BLaER1 (cell line): ENCODE measurements around the gene NUDCD3.
"Not testable (repeated sequence)": the region's sequence is repeated elsewhere in the genome, so short reads cannot be mapped to it uniquely, and the experiment has no call there.

Experiments
- H3K27ac ChIP-seq: shearing (Covaris generic); formaldehyde crosslinking; 2 replicates; pipeline ENCODE4 v1.8.1; 2022
- H3K27me3 ChIP-seq: shearing (Covaris generic); formaldehyde crosslinking; 2 replicates; pipeline ENCODE4 v1.8.1; 2022
- H3K36me3 ChIP-seq: shearing (Covaris generic); formaldehyde crosslinking; 2 replicates; pipeline ENCODE4 v1.8.1; 2022
- H3K4me1 ChIP-seq: shearing (Covaris generic); formaldehyde crosslinking; 2 replicates; pipeline ENCODE4 v1.8.1; 2022
- H3K4me2 ChIP-seq: shearing (Covaris generic); formaldehyde crosslinking; 2 replicates; pipeline ENCODE4 v1.8.1; 2022
- H3K4me3 ChIP-seq: shearing (Covaris generic); formaldehyde crosslinking; 2 replicates; pipeline ENCODE4 v1.8.1; 2022
- H3K9ac ChIP-seq: shearing (Covaris generic); formaldehyde crosslinking; 2 replicates; pipeline ENCODE4 v1.8.1; 2022
- H3K9me3 ChIP-seq: shearing (Covaris generic); formaldehyde crosslinking; 2 replicates; pipeline ENCODE4 v1.8.1; 2022
- H4K20me1 ChIP-seq: shearing (Covaris generic); formaldehyde crosslinking; 2 replicates; pipeline ENCODE4 v1.8.1; 2022
- Cebpa-rat ChIP-seq: shearing (Covaris generic); IDR thresholded peaks from 2 replicates; pipeline ENCODE4 v1.8.1; 2022

The NUDCD3 gene

DNA sequence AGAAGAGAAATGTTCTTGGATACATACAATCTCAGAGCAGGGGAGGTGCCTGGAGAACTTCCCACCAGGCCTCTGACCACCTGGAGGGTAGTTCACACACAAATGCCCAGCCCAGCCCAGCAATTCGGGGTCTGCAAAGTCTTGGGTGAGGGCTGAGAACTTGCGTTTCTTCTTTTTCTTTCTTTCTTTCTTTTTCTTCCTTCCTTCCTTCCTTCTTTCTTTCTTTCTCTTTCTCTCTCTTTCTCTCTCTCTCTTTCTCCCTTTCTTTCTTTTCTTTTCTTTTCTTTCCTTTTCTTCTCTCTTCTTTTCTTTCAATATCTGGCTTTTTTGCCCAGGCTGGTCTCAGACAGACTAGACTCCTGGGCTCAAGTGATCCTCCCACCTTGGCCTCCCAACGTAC, 28.3 kb upstream of the NUDCD3 start:
- Histone ChIP-seq H3K4me1 (no peaks in the 10 kb centered on the region), H3K27me3 (no peaks in the 10 kb centered on the region), H3K9me3 (peaks cover 2% of the 10 kb centered on the region; the same call in 1 of the 2 replicates), H3K4me2 (no peak overlapping the region), H3K4me3 (no peak overlapping the region), H3K36me3 (no peaks in the 10 kb centered on the region), H3K9ac (no peak overlapping the region), H4K20me1 (no peaks in the 10 kb centered on the region), H3K27ac (no peak overlapping the region)
- TF ChIP-seq Cebpa-rat = no peak

DNA sequence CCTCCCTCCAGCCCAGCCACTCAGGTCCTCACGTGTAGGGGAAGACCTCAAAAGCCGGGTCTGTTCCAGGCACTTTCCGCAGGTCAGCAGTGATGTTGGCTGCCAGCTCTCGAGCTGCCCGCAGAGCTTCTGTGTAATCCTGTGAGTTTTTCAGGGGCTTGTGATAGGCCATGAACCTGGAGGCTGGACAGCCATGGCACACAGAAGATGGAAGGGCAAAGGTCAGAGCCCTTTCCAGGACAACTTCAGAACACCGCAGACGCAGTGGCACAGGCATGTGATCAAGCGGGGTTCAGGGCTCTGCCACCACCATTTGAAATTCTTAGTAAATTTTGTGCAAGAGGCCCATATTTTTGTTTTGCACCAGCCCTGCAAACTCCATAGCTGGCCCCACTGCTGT, 26.7 kb upstream of the NUDCD3 start:
- no peak overlapping the region for H3K9ac ChIP-seq
- no peaks in the 10 kb centered on the region for H3K36me3 ChIP-seq
- H3K27me3 ChIP-seq = no peaks in the 10 kb centered on the region
- no peaks in the 10 kb centered on the region for H4K20me1 ChIP-seq
- no peaks in the 10 kb centered on the region for H3K9me3 ChIP-seq
- no peak overlapping the region for H3K4me3 ChIP-seq
- H3K4me2 ChIP-seq = no peak overlapping the region
- TF ChIP-seq Cebpa-rat = no peak
- H3K4me1 ChIP-seq = no peaks in the 10 kb centered on the region
- H3K27ac ChIP-seq = no peak overlapping the region

DNA sequence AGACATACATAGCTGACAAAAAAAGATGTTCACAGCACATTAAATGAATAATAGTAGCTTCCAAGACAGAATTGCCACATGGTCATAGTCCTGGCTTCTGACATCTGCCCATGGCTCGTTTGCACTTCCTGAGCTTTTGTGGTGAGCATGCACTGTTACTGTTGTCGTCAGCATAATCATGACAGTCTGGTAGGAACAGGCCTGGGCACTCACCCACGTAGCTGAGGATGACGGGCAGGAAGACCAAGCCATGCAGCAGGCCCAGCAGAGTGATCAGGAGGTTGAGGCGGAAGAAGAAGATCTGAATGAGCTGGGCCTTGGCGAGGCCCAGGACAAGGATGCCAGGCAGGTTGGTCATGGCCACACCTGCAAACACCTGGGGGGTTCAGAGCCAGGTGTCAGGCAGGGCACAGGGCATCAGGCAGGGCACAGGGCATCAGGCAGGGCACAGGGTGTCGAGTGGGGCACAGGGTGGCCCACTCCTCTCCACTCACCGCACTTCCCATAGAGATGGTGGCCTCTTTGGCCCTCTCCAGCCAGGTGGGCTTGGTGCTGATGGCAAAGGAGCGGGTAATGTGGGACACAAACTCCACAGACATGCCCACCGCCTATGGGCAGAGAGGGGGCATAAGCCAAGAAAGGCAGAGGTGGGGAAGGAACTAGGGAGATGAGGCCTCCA, 25.3 kb upstream of the NUDCD3 start:
- H3K4me1 ChIP-seq = no peaks in the 10 kb centered on the region
- H3K4me2 ChIP-seq = no peak overlapping the region
- H3K9ac ChIP-seq = no peak overlapping the region
- no peaks in the 10 kb centered on the region for H3K36me3 ChIP-seq
- H3K4me3 ChIP-seq = no peak overlapping the region
- TF ChIP-seq Cebpa-rat = no peak
- no peak overlapping the region for H3K27ac ChIP-seq
- no peaks in the 10 kb centered on the region for H3K9me3 ChIP-seq
- no peaks in the 10 kb centered on the region for H4K20me1 ChIP-seq
- no peaks in the 10 kb centered on the region for H3K27me3 ChIP-seq

DNA sequence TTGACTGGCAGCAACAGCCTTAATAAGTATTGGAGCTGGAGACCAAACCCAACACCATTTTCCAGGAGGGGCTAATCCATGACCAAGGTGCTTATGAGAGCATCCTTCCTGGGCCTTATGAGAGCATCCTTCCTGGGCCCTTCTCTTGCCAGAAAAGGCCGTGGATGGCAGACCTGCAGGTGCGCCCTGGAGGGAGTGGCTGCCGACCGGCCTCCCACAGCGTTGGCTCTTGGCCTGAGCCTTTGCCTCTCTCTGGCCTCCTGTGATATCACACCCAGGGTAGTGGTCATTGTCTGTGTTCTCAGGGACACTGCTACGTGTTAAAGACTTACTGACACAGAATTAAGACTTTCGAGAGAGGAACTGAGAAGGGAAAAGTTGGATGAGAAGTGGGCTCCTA, 22.3 kb upstream of the NUDCD3 start:
- Histone ChIP-seq H3K27ac (no peak overlapping the region), H3K9ac (no peak overlapping the region), H4K20me1 (no peaks in the 10 kb centered on the region), H3K36me3 (no peaks in the 10 kb centered on the region), H3K27me3 (no peaks in the 10 kb centered on the region), H3K4me2 (no peak overlapping the region), H3K9me3 (peaks cover 17% of the 10 kb centered on the region), H3K4me3 (no peak overlapping the region), H3K4me1 (no peaks in the 10 kb centered on the region)
- TF ChIP-seq Cebpa-rat = no peak

DNA sequence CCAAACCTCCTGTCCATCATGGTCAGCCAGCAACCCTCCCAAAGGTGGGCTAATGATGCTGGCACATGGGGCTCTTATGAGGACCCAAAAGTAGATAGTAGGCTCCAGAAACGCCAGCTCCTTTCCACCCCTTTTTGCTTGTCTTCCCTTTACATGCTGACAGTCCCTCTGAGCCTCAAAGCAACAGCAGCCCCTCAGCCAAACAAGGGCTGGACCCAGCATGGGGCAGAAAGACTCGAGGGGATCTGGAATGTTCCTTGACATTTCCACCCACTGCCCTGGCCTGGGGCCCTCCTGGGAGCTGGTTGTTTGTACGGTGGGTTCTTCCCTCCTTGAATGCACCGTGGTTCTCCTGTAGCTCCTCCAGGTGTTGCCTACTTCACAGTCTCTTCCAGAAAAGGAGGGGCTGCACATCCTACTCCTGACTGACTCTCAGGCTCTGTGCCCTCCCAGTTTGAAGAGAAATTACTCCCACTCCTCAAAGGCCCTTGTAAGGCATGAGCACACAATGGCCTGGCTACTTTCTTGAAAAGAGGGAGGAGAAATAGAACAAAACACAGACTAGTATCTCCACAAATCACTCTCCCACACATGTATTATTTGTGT, 21.5 kb upstream of the NUDCD3 start:
- H4K20me1 ChIP-seq = no peaks in the 10 kb centered on the region
- no peaks in the 10 kb centered on the region for H3K36me3 ChIP-seq
- H3K4me1 ChIP-seq = no peaks in the 10 kb centered on the region
- no peaks in the 10 kb centered on the region for H3K27me3 ChIP-seq
- no peak overlapping the region for H3K9ac ChIP-seq
- H3K27ac ChIP-seq = no peak overlapping the region
- no peak overlapping the region for H3K4me2 ChIP-seq
- TF ChIP-seq Cebpa-rat = no peak
- peaks cover 25% of the 10 kb centered on the region for H3K9me3 ChIP-seq
- H3K4me3 ChIP-seq = no peak overlapping the region

DNA sequence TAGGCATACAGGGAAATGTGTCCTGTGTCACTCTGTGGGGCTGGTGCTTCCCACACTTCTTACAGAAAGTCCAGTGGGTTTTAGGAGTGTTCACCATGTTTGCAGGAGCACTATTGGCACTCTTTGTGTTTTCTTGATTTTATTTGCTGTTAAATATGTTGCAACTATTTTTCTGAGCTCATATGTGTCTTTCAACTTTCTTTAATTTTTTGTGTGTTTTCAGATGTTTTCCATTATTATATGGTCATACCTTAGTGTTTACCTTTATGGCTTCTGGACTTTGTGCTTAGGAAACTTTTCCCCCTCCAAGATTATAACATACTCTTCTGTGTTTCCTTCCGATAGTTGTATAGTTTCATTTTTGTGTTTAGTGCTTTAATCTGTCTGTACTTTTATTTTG, 20.8 kb upstream of the NUDCD3 start:
- no peak for TF ChIP-seq Cebpa-rat
- H3K27ac ChIP-seq = no peak overlapping the region
- no peak overlapping the region for H3K4me2 ChIP-seq
- no peaks in the 10 kb centered on the region for H3K4me1 ChIP-seq
- H3K36me3 ChIP-seq = no peaks in the 10 kb centered on the region
- H3K27me3 ChIP-seq = no peaks in the 10 kb centered on the region
- no peak overlapping the region for H3K9ac ChIP-seq
- H3K4me3 ChIP-seq = no peak overlapping the region
- H3K9me3 ChIP-seq = peaks cover 32% of the 10 kb centered on the region
- H4K20me1 ChIP-seq = no peaks in the 10 kb centered on the region

DNA sequence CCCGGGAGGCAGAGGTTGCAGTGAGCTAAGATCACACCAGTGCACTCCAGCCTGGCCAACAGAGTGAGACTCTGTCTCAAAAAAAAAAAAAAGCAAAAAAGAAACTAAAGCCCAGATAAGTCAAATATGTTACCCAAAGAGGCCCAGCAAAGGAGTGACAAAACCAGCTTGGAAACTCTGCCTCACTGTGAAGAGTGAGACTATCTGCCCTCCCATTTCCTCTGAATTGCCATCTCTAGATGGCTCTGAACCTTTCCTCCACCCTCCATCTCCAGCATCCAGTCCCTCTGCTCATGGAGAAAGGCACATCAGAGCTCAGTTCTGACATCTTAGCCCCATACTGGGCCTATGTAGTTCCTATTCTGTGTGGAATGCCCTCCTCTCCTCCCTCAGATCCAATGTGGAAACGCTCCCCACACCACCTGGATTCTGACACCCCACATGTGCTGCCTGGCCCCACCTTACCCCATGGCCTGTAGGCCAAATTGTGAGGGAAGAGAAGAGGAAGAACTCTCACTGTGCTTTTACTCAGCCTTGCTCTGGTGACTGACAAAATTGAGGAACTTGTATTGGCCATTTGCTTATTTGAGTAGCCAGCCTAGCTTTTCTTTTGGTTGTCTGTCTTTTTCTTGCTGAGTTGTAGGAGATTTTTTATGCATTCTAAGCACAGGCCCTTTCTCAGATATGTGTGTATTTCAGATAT, 18.0 kb upstream of the NUDCD3 start:
- H4K20me1 ChIP-seq = no peaks in the 10 kb centered on the region
- no peak for TF ChIP-seq Cebpa-rat
- H3K27ac ChIP-seq = no peak overlapping the region
- no peak overlapping the region for H3K4me3 ChIP-seq
- no peak overlapping the region for H3K9ac ChIP-seq
- H3K27me3 ChIP-seq = no peaks in the 10 kb centered on the region
- peaks cover 45% of the 10 kb centered on the region for H3K9me3 ChIP-seq
- no peak overlapping the region for H3K4me2 ChIP-seq
- no peaks in the 10 kb centered on the region for H3K4me1 ChIP-seq
- H3K36me3 ChIP-seq = no peaks in the 10 kb centered on the region

DNA sequence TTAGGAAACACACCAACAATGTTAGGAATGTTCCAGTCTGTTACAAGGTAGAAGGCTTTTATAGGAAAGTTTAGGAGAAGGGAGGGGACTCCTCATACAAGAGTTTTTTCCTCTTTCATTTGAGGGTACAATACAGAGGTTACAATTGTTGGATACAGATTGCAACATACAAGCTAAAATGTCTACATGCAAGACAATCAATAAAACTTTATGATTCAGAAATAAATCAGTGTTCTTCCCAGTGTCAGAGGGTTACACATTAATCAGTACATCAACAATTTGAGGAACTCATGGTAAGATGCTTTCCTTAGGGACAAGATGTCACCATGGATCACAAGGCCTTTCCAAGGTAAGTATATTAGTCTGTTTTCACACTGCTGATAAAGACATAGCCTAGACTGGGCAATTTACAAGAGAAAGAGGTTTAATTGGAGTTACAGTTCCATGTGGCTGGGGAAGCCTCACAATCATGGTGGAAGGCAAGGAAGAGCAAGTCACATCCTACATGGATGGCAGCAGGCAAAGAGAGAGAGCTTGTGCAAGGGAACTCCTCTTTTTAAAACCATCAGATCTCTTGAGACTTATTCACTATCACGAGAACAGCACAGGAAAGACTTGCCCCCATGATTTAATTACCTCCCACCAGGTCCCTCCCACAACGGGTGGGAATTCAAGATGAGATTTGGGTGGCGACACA, 16.3 kb upstream of the NUDCD3 start:
- H3K9me3 ChIP-seq = peaks cover 45% of the 10 kb centered on the region
- not testable (repeated sequence) for H3K4me2 ChIP-seq, H3K27me3 ChIP-seq, H3K4me1 ChIP-seq, H3K9ac ChIP-seq, H3K4me3 ChIP-seq, H3K27ac ChIP-seq, H4K20me1 ChIP-seq, H3K36me3 ChIP-seq

DNA sequence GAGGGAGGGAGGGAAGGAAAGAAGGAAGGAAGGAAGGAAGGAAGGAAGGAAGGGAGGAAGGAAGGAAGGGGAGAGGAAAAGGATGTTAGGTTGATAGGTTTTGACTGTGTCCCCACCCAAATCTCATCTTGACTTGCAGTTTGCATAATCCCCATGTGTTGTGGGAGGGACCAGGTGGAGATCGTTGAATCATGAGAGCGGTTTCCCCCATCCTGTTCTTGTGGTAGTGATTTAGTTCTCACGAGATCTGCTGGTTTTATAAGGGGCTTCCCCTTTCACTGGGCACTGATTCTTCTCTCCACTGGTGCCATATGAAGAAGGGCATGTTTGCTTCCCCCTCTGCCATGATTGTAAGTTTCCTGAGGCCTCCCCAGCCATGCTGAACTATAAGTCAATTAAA, 15.1 kb upstream of the NUDCD3 start:
- H3K27me3 ChIP-seq = no peaks in the 10 kb centered on the region
- no peaks in the 10 kb centered on the region for H3K4me1 ChIP-seq
- H3K4me2 ChIP-seq = no peak overlapping the region
- H3K27ac ChIP-seq = no peak overlapping the region
- no peak overlapping the region for H3K9ac ChIP-seq
- H3K36me3 ChIP-seq = no peaks in the 10 kb centered on the region
- no peak for TF ChIP-seq Cebpa-rat
- peaks cover 45% of the 10 kb centered on the region for H3K9me3 ChIP-seq
- H3K4me3 ChIP-seq = no peak overlapping the region
- H4K20me1 ChIP-seq = no peaks in the 10 kb centered on the region
